Activated naive CD8-positive, alpha-beta T cell treated with anti-CD3 and anti-CD28 coated beads, Interleukin-2, amount 50 U/mL, for 24 hours (primary cell): ENCODE results near the gene SLC25A14.
"Not testable (repeated sequence)": the region's sequence is repeated elsewhere in the genome, so short reads cannot be mapped to it uniquely, and the experiment has no call there.

ENCODE experiments used
- ATAC-seq: fragments of 150-1000 bp; cut with Tn5 transposase; one replicate; pipeline ENCODE4 v1.10.0; 2021
- DNase-seq: peaks from one replicate; pipeline ENCODE4 v3.0.0; 2021
- H3K27ac Mint-ChIP-seq: one replicate; pipeline ENCODE4 v1.8.0; 2021; ENCODE audit warnings: mild to moderate bottlenecking, mixed read lengths
- H3K27me3 Mint-ChIP-seq: one replicate; pipeline ENCODE4 v1.8.0; 2021; ENCODE audit warnings: mixed read lengths
- H3K36me3 Mint-ChIP-seq: one replicate; pipeline ENCODE4 v1.8.0; 2021; ENCODE audit warnings: low read depth, mixed read lengths
- H3K4me1 Mint-ChIP-seq: one replicate; pipeline ENCODE4 v1.8.0; 2021; ENCODE audit warnings: mixed read lengths
- H3K4me3 Mint-ChIP-seq: one replicate; pipeline ENCODE4 v1.8.0; 2021; ENCODE audit warnings: mild to moderate bottlenecking, moderate library complexity, mixed read lengths
- H3K9me3 Mint-ChIP-seq: one replicate; pipeline ENCODE4 v1.8.0; 2021; ENCODE audit warnings: mixed read lengths

Gene SLC25A14

DNA sequence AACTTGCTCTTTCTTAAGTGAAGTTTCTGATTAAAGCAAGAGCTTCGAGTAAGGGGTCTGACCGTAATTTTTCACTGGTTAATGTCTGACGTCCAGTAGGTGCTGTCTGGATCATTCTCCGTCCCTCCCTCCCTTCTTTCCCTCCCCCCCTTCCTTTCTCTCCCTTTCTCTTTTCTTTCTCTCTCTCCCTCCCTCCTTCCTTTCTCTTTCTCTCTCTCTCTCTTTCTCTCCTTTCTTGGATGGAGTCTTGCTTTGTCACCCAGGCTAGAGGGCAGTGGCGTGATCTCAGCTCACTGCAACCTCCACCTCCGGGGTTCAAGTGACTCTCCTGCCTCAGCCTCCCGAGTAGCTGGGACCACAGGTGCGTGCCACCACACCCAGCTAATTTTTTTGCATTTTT is 850 bp upstream of the SLC25A14 start:
- not testable (repeated sequence) for ATAC-seq, DNase-seq, H3K27me3 Mint-ChIP-seq, H3K36me3 Mint-ChIP-seq, H3K9me3 Mint-ChIP-seq
- H3K27ac Mint-ChIP-seq, result peak overlapping the region; percentile 78
- peak overlapping the region; percentile 89 for H3K4me3 Mint-ChIP-seq
- H3K4me1 Mint-ChIP-seq, result peaks cover 17% of the 10 kb centered on the region

- Mint-ChIP-seq H3K27ac (peak overlapping the region; percentile 77), H3K4me3 (peak overlapping the region; percentile 89), H3K27me3 (no peaks in the 10 kb centered on the region), H3K4me1 (peaks cover 17% of the 10 kb centered on the region), H3K9me3 (no peaks in the 10 kb centered on the region), H3K36me3 (no peaks in the 10 kb centered on the region)
- DNase-seq, result no peak
- ATAC-seq, result no peak
Observed at GRCh38 chrX:130340271-130340670, 552 bp downstream of the SLC25A14 start.

GRCh38 chrX:130343411-130343810 is 3.7 kb downstream of the SLC25A14 start:
- no peak for DNase-seq
- no peak overlapping the region for H3K4me3 Mint-ChIP-seq
- peaks cover 3% of the 10 kb centered on the region for H3K36me3 Mint-ChIP-seq
- peaks cover 17% of the 10 kb centered on the region for H3K4me1 Mint-ChIP-seq
- ATAC-seq, result no peak
- H3K27ac Mint-ChIP-seq, result no peak overlapping the region
- H3K27me3 Mint-ChIP-seq, result no peaks in the 10 kb centered on the region
- no peaks in the 10 kb centered on the region for H3K9me3 Mint-ChIP-seq

DNA sequence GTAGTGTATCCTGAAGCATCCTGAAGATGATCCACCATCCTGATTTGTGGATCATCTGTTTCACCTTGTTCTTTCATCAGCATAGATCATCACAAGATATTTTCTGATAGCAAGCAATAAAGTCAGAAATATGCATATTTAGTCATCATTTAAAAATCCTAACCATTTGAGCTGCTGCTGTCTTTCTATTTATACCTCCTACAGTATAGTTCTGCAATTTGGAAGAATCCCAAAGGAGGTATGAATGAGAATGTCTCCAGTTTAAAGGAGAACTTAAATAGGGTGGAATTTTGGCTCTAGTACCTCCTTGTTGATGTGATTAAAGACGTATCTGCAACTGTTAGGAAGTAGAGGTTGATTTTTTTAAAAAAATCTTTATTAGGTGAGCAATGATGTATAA is 7.6 kb downstream of the SLC25A14 start:
- Mint-ChIP-seq H3K36me3 (peaks cover 10% of the 10 kb centered on the region), H3K4me3 (no peak overlapping the region), H3K27ac (no peak overlapping the region), H3K4me1 (peaks cover 3% of the 10 kb centered on the region), H3K9me3 (no peaks in the 10 kb centered on the region), H3K27me3 (no peaks in the 10 kb centered on the region)
- no peak for ATAC-seq
- DNase-seq, result no peak

- ATAC-seq, result no peak
Observed at GRCh38 chrX:130351567-130351966, 11.8 kb downstream of the SLC25A14 start.

GRCh38 chrX:130352050-130352449 is 12.3 kb downstream of the SLC25A14 start:
- not testable (repeated sequence) for H3K9me3 Mint-ChIP-seq, H3K27me3 Mint-ChIP-seq, H3K4me3 Mint-ChIP-seq, H3K27ac Mint-ChIP-seq, H3K4me1 Mint-ChIP-seq, ATAC-seq, DNase-seq
- peaks cover 12% of the 10 kb centered on the region for H3K36me3 Mint-ChIP-seq

More at GRCh38 chrX:130351567-130351966, 11.8 kb downstream of the SLC25A14 start:
- no peaks in the 10 kb centered on the region for H3K9me3 Mint-ChIP-seq
- no peak for DNase-seq
- H3K27ac Mint-ChIP-seq, result no peak overlapping the region
- no peak overlapping the region for H3K4me3 Mint-ChIP-seq
- no peaks in the 10 kb centered on the region for H3K27me3 Mint-ChIP-seq
- peaks cover 13% of the 10 kb centered on the region for H3K36me3 Mint-ChIP-seq
- no peaks in the 10 kb centered on the region for H3K4me1 Mint-ChIP-seq

DNA sequence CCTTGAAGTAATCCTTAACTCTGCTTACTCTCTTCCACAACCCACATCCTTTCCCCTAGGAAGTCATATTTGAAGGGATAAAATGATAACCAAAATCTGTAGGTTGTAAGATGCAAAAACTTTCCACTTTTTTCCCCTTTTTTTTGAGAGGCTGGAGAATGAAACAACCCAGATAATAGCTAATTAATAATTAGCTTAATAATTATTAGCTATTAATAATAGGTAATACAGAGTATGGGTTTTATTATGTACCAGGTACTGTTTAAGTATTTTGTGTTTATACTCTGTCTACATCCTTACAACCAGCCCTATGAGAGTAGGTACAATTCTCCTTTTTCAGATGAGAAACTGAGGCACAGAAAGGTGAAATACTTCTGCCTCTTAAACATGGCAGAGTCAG is 36.4 kb downstream of the SLC25A14 start:
- ATAC-seq, result no peak
- no peak overlapping the region for H3K27ac Mint-ChIP-seq
- no peak for DNase-seq
- no peaks in the 10 kb centered on the region for H3K27me3 Mint-ChIP-seq
- H3K4me3 Mint-ChIP-seq, result no peak overlapping the region
- H3K9me3 Mint-ChIP-seq, result no peaks in the 10 kb centered on the region
- H3K36me3 Mint-ChIP-seq, result peaks cover 4% of the 10 kb centered on the region
- H3K4me1 Mint-ChIP-seq, result no peaks in the 10 kb centered on the region

- Mint-ChIP-seq H3K4me3 (no peak overlapping the region), H3K27ac (no peak overlapping the region), H3K9me3 (no peaks in the 10 kb centered on the region), H3K27me3 (peaks cover 3% of the 10 kb centered on the region), H3K4me1 (no peaks in the 10 kb centered on the region), H3K36me3 (no peaks in the 10 kb centered on the region)
- ATAC-seq (no peak), DNase-seq (no peak)
Observed at GRCh38 chrX:130378024-130378669, 38.4 kb downstream of the SLC25A14 start.

GRCh38 chrX:130385520-130385919 is 45.8 kb downstream of the SLC25A14 start, which contains the start of gene GPR119:
Gene GPR119, minus strand, starts transcription at chrX:130385674. Its CDS starts 227 bp downstream, at chrX:130385447.
- H3K4me3 Mint-ChIP-seq, result no peak within 1 kb of the TSS
- H3K4me1 Mint-ChIP-seq, result no peaks in the 10 kb centered on the region
- peaks cover 3% of the 10 kb centered on the region for H3K27me3 Mint-ChIP-seq
- no peak within 1 kb of the TSS for H3K27ac Mint-ChIP-seq
- DNase-seq (no peak), ATAC-seq (no peak)
- no peaks in the 10 kb centered on the region for H3K9me3 Mint-ChIP-seq
- no peaks in the 10 kb centered on the region for H3K36me3 Mint-ChIP-seq

GRCh38 chrX:130386408-130386808 is 46.7 kb downstream of the SLC25A14 start:
- Mint-ChIP-seq H3K4me3 (no peak overlapping the region), H3K9me3 (no peaks in the 10 kb centered on the region), H3K27ac (no peak overlapping the region), H3K4me1 (no peaks in the 10 kb centered on the region), H3K36me3 (no peaks in the 10 kb centered on the region), H3K27me3 (peaks cover 3% of the 10 kb centered on the region)
- DNase-seq (no peak), ATAC-seq (no peak)

GRCh38 chrX:130393451-130394074 is 53.8 kb downstream of the SLC25A14 start:
- no peak overlapping the region for H3K4me3 Mint-ChIP-seq
- no peak overlapping the region for H3K27ac Mint-ChIP-seq
- no peak for DNase-seq
- no peaks in the 10 kb centered on the region for H3K36me3 Mint-ChIP-seq
- no peaks in the 10 kb centered on the region for H3K27me3 Mint-ChIP-seq
- no peaks in the 10 kb centered on the region for H3K9me3 Mint-ChIP-seq
- H3K4me1 Mint-ChIP-seq, result no peaks in the 10 kb centered on the region
- ATAC-seq, result no peak

- ATAC-seq (no peak), DNase-seq (no peak)
- Mint-ChIP-seq H3K4me3 (no peak overlapping the region), H3K27ac (no peak overlapping the region), H3K27me3 (peaks cover 3% of the 10 kb centered on the region), H3K9me3 (no peaks in the 10 kb centered on the region), H3K4me1 (no peaks in the 10 kb centered on the region), H3K36me3 (no peaks in the 10 kb centered on the region)
Observed at GRCh38 chrX:130395341-130395740, 55.6 kb downstream of the SLC25A14 start.

GRCh38 chrX:130401415-130402207 is 61.9 kb downstream of the SLC25A14 start, which contains the start of gene RBMX2:
Gene RBMX2, plus strand, starts transcription at chrX:130401987. Its CDS starts 46 bp downstream, at chrX:130402033.
- Mint-ChIP-seq H3K4me3 (peak within 1 kb of the TSS; percentile 93), H3K9me3 (no peaks in the 10 kb centered on the region), H3K36me3 (peaks cover 3% of the 10 kb centered on the region), H3K4me1 (peaks cover 19% of the 10 kb centered on the region), H3K27me3 (peaks cover 3% of the 10 kb centered on the region), H3K27ac (peak within 1 kb of the TSS; percentile 92)
- peak; percentile 73 for DNase-seq
- ATAC-seq, result peak; percentile 88

- H3K36me3 Mint-ChIP-seq, result peaks cover 3% of the 10 kb centered on the region
- no peak for DNase-seq
- H3K9me3 Mint-ChIP-seq, result no peaks in the 10 kb centered on the region
- H3K4me3 Mint-ChIP-seq, result peak overlapping the region; percentile 93
- ATAC-seq, result no peak
- peak overlapping the region; percentile 81 for H3K27ac Mint-ChIP-seq
- peaks cover 3% of the 10 kb centered on the region for H3K27me3 Mint-ChIP-seq
- peaks cover 19% of the 10 kb centered on the region for H3K4me1 Mint-ChIP-seq
Observed at GRCh38 chrX:130402208-130402684, 62.5 kb downstream of the SLC25A14 start.
